H9 (cell line): Measurements from ENCODE around the gene ZNG1B. TPM values are rescaled to one million over a fixed set of nuclear protein-coding genes. Genes with fewer than 3 reads are reported as not detected.
"Not testable (repeated sequence)": the region's sequence is repeated elsewhere in the genome, so short reads cannot be mapped to it uniquely, and the experiment has no call there.

ENCODE experiments used
- DNase-seq: peaks from one replicate; pipeline ENCODE4 v3.0.0-alpha.2; 2017
- H2AFZ ChIP-seq: one replicate; pipeline ENCODE4 v1.6.1; 2013; ENCODE audit warnings: mild to moderate bottlenecking, low read length, control low read depth, moderate library complexity
- H2AK5ac ChIP-seq: 2 replicates; pipeline ENCODE4 v1.6.1; 2013; ENCODE audit warnings: low read length, control low read depth, mixed read lengths; ENCODE audit not compliant: insufficient read length
- H2BK120ac ChIP-seq: one replicate; pipeline ENCODE4 v1.6.1; 2013; ENCODE audit warnings: low read depth, mild to moderate bottlenecking, low read length, control low read depth, inconsistent platforms; ENCODE audit not compliant: poor library complexity, severe bottlenecking
- H2BK12ac ChIP-seq: 2 replicates; pipeline ENCODE4 v1.6.1; 2013; ENCODE audit warnings: low read length, control low read depth, mixed read lengths, low read depth; ENCODE audit not compliant: insufficient read length
- H2BK15ac ChIP-seq: 2 replicates; pipeline ENCODE4 v1.6.1; 2013; ENCODE audit warnings: low read depth, low read length, control low read depth
- H2BK20ac ChIP-seq: one replicate; pipeline ENCODE4 v1.6.1; 2013; ENCODE audit warnings: low read depth, mild to moderate bottlenecking, low read length, control low read depth, inconsistent platforms; ENCODE audit not compliant: poor library complexity, severe bottlenecking
- H2BK5ac ChIP-seq: 2 replicates; pipeline ENCODE4 v1.6.1; 2013; ENCODE audit warnings: low read length, control low read depth, mixed read lengths; ENCODE audit not compliant: insufficient read length
- H3K14ac ChIP-seq: 2 replicates; pipeline ENCODE4 v1.6.1; 2013; ENCODE audit warnings: low read length, control low read depth; ENCODE audit not compliant: insufficient read depth
- H3K18ac ChIP-seq: 2 replicates; pipeline ENCODE4 v1.6.1; 2013; ENCODE audit warnings: low read depth, mild to moderate bottlenecking, mixed read lengths, low read length, control low read depth; ENCODE audit not compliant: insufficient read length
- H3K23ac ChIP-seq: 2 replicates; pipeline ENCODE4 v1.6.1; 2013; ENCODE audit warnings: low read length, control low read depth, mixed read lengths, low read depth; ENCODE audit not compliant: insufficient read length
- H3K23me2 ChIP-seq: 2 replicates; pipeline ENCODE4 v1.6.1; 2013; ENCODE audit warnings: low read depth, mild to moderate bottlenecking, mixed read lengths, low read length, control low read depth; ENCODE audit not compliant: insufficient read length, poor library complexity, severe bottlenecking
- H3K27ac ChIP-seq: 2 replicates; pipeline ENCODE4 v1.5.1; 2013; ENCODE audit warnings: low read length, control low read depth, mixed read lengths, low read depth; ENCODE audit not compliant: insufficient read length
- H3K27me3 ChIP-seq: 2 replicates; pipeline ENCODE4 v1.6.1; 2013; ENCODE audit warnings: low read length, control low read depth, inconsistent platforms; ENCODE audit not compliant: insufficient read depth
- H3K4ac ChIP-seq: 2 replicates; pipeline ENCODE4 v1.6.1; 2013; ENCODE audit warnings: low read depth, mild to moderate bottlenecking, control low read depth, inconsistent platforms, low read length, moderate library complexity
- H3K4me1 ChIP-seq: 2 replicates; pipeline ENCODE4 v1.6.1; 2013; ENCODE audit warnings: low read length, control low read depth, inconsistent platforms; ENCODE audit not compliant: insufficient read depth
- H3K4me2 ChIP-seq: 2 replicates; pipeline ENCODE4 v1.6.1; 2013; ENCODE audit warnings: low read length, control low read depth, mixed read lengths; ENCODE audit not compliant: insufficient read length, insufficient read depth
- H3K56ac ChIP-seq: 2 replicates; pipeline ENCODE4 v1.6.1; 2013; ENCODE audit warnings: low read depth, mild to moderate bottlenecking, mixed read lengths, low read length, control low read depth; ENCODE audit not compliant: insufficient read length
- H3K79me1 ChIP-seq: 2 replicates; pipeline ENCODE4 v1.6.1; 2013; ENCODE audit warnings: low read depth, mild to moderate bottlenecking, moderate library complexity, low read length, control low read depth, inconsistent platforms; ENCODE audit not compliant: insufficient read depth, poor library complexity, severe bottlenecking
- H3K79me2 ChIP-seq: 2 replicates; pipeline ENCODE4 v1.6.1; 2013; ENCODE audit warnings: low read length, control low read depth, inconsistent platforms; ENCODE audit not compliant: insufficient read depth
- H3K9ac ChIP-seq: 2 replicates; pipeline ENCODE4 v1.6.1; 2013; ENCODE audit warnings: low read length, control low read depth, mixed read lengths; ENCODE audit not compliant: insufficient read length; ENCODE audit errors: extremely low read depth
- H3K9me3 ChIP-seq: one replicate; pipeline ENCODE4 v1.6.1; 2013; ENCODE audit warnings: low read depth, low read length, inconsistent platforms; ENCODE audit not compliant: control insufficient read depth
- H3T11ph ChIP-seq: one replicate; pipeline ENCODE4 v1.6.1; 2013; ENCODE audit warnings: mild to moderate bottlenecking, low read length, control low read depth, inconsistent platforms
- H4K20me1 ChIP-seq: one replicate; pipeline ENCODE4 v1.6.1; 2013; ENCODE audit not compliant: control insufficient read depth, insufficient read length, insufficient read depth
- H4K5ac ChIP-seq: 2 replicates; pipeline ENCODE4 v1.6.1; 2013; ENCODE audit warnings: low read depth, mild to moderate bottlenecking, mixed read lengths, low read length, control low read depth; ENCODE audit not compliant: insufficient read length
- H4K8ac ChIP-seq: replicated peaks from 2 replicates; pipeline ENCODE4 v1.6.1; 2013; ENCODE audit warnings: low read length, control low read depth, mixed read lengths, low read depth; ENCODE audit not compliant: insufficient read length
- H4K91ac ChIP-seq: 2 replicates; pipeline ENCODE4 v1.6.1; 2013; ENCODE audit warnings: low read depth, mild to moderate bottlenecking, moderate library complexity, mixed read lengths, low read length, control low read depth; ENCODE audit not compliant: insufficient read length
- H3K27ac Mint-ChIP-seq, 3 experiments: 2 replicates in 2 of 3; 3 replicates in 1 of 3; pipeline ENCODE4 v1.8.0; 2020 to 2021; ENCODE audit warnings: mixed read lengths in 3 of 3, mild to moderate bottlenecking in 1 of 3, moderate library complexity in 1 of 3
- H3K27me3 Mint-ChIP-seq: 2 replicates; pipeline ENCODE4 v1.8.0; 2021; ENCODE audit warnings: low read depth, mild to moderate bottlenecking, moderate library complexity, mixed read lengths
- H3K36me3 Mint-ChIP-seq, 3 experiments: 2 replicates in 2 of 3; 3 replicates in 1 of 3; pipeline ENCODE4 v1.8.0; 2020 to 2021; ENCODE audit warnings: low read depth in 3 of 3, mixed read lengths in 3 of 3; ENCODE audit not compliant: insufficient read depth in 1 of 3
- H3K4me1 Mint-ChIP-seq, 2 experiments: 2 replicates each; pipeline ENCODE4 v1.8.0; 2020; ENCODE audit warnings: mixed read lengths in 2 of 2
- H3K4me3 Mint-ChIP-seq, 2 experiments: 2 replicates in 1 of 2; 3 replicates in 1 of 2; pipeline ENCODE4 v1.8.0; 2020 to 2021; ENCODE audit warnings: mild to moderate bottlenecking in 2 of 2, mixed read lengths in 2 of 2, moderate library complexity in 1 of 2
- H3K9me3 Mint-ChIP-seq, 2 experiments: 2 replicates in 1 of 2; 3 replicates in 1 of 2; pipeline ENCODE4 v1.8.0; 2020; ENCODE audit warnings: mild to moderate bottlenecking in 2 of 2, mixed read lengths in 2 of 2, moderate library complexity in 1 of 2
- WGBS: extraction: QIAGEN DNeasy Blood & Tissue Kit; methylation state at CpG from one replicate; pipeline ENCODE4 v1.1.7; 2013; ENCODE audit warnings: missing lambda C conversion rate, low lambda C conversion rate, mixed read lengths; ENCODE audit not compliant: insufficient read length; ENCODE audit errors: extremely low coverage; 5-methylcytosine and 5-hydroxymethylcytosine counted together
- total RNA-seq: library from RNA; stranded (reverse); gene quantifications from 2 replicates; pipeline ENCODE4 v1.2.1, GENCODE V29; 2021

Gene ZNG1B
- total RNA-seq, 1 experiment from 2014 or later, result 41.7 TPM

DNA sequence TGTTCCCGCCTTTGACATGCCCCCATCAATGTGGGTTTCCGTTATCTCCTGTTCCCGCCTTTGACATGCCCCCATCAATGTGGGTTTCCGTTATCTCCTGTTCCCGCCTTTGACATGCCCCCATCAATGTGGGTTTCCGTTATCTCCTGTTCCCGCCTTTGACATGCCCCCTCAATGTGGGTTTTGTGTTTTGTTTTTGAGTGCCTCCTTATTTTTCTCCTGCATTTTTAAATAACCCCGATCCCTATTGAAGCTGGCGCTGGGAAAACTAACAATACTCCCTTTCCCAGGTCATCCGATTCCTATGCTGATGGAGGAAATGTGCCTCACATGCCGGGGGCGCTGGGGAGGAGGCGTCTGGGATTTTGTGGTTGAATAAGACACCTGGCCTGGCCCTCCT is 59.0 kb downstream of the ZNG1B start:
- H3K18ac ChIP-seq, H2BK20ac ChIP-seq, H2BK15ac ChIP-seq, H4K8ac ChIP-seq, H3K56ac ChIP-seq, H2AK5ac ChIP-seq, H3K27ac Mint-ChIP-seq, H3K23ac ChIP-seq, H2BK120ac ChIP-seq, H3K4ac ChIP-seq, H3K79me2 ChIP-seq, H4K20me1 ChIP-seq, H3K4me3 Mint-ChIP-seq, H3K4me2 ChIP-seq, H3K9me3 Mint-ChIP-seq, H3K9ac ChIP-seq, H3K23me2 ChIP-seq, H3K27me3 ChIP-seq, H3K79me1 ChIP-seq, H2BK12ac ChIP-seq, H3K4me1 ChIP-seq, H3K36me3 Mint-ChIP-seq, H4K91ac ChIP-seq, H3K27ac ChIP-seq, H4K5ac ChIP-seq, H3K9me3 ChIP-seq, H3K14ac ChIP-seq, H2AFZ ChIP-seq, H2BK5ac ChIP-seq, H3K4me1 Mint-ChIP-seq, H3T11ph ChIP-seq: not testable (repeated sequence)
- WGBS, result no CpG with 5 or more reads among the region's 13 CpGs
- peak; percentile 26 for DNase-seq
- H3K27me3 Mint-ChIP-seq, result peaks cover 46% of the 10 kb centered on the region

DNA sequence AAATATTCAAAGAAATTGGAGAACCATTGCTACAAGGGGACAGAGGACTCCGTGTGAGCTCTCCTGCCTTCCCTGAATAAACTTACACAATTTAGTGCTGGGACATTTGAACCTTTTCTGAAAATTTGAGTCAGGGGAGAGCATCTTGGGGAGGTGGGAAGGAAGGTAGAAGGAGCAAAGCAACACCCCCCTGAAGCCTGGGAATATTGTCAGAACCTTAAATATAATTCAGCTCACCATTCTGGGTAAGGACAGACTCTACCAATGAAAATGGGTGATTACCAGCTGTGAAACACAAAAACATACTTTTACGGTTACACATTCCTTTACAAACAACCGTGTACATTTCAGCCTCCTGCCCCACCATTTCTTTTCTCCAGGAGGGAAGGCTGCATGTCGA is 60.9 kb downstream of the ZNG1B start, which contains the start of gene FOXD4L1:
TSS of gene FOXD4L1 (plus strand) at position 301 of the 400 bp plus-strand sequence. CDS start 592 bp downstream, outside the sequence.
- not testable (repeated sequence) for DNase-seq, H3K9me3 Mint-ChIP-seq, H3T11ph ChIP-seq, H3K27ac ChIP-seq, H3K23me2 ChIP-seq, H3K9ac ChIP-seq, H3K56ac ChIP-seq, H3K14ac ChIP-seq, H4K20me1 ChIP-seq, H4K8ac ChIP-seq, H3K79me2 ChIP-seq, H3K27ac Mint-ChIP-seq, H2AFZ ChIP-seq, H4K91ac ChIP-seq, H3K4me2 ChIP-seq, H2BK12ac ChIP-seq, H3K79me1 ChIP-seq, H2BK20ac ChIP-seq, H2BK5ac ChIP-seq, H3K4me1 ChIP-seq, H3K18ac ChIP-seq, H3K23ac ChIP-seq, H2AK5ac ChIP-seq, H3K36me3 Mint-ChIP-seq, H3K9me3 ChIP-seq, H2BK120ac ChIP-seq, H2BK15ac ChIP-seq, H4K5ac ChIP-seq, H3K4ac ChIP-seq
- Mint-ChIP-seq H3K4me1 (peaks cover 0 to 11% of the 10 kb centered on the region in 2 experiments; a peak in 2 of 4 replicates), H3K4me3 (peak within 1 kb of the TSS; percentile 48 to 65; a peak in 4 of 5 replicates), H3K27me3 (peaks cover 63% of the 10 kb centered on the region)
- peaks cover 14% of the 10 kb centered on the region; the same call in 1 of the 2 replicates for H3K27me3 ChIP-seq
- WGBS, result no CpG with 5 or more reads among the region's 4 CpGs
